ENCODE measurements around the gene TJP2.

Gene TJP2

GRCh38 chr9:69174616-69175463 is 763 bp downstream of the TJP2 start:
- no peaks in the 10 kb centered on the region for H3K36me3 Mint-ChIP-seq (ENCODE audit: low read depth)
- peaks cover 50% of the 10 kb centered on the region for H3K4me1 Mint-ChIP-seq (ENCODE audit: low read depth)
- H3K9me3 Mint-ChIP-seq: no peaks in the 10 kb centered on the region
- H3K27me3 Mint-ChIP-seq: peaks cover 58% of the 10 kb centered on the region
- peak overlapping the region; percentile 84 for H3K27ac Mint-ChIP-seq
- H3K4me3 Mint-ChIP-seq: peak overlapping the region; percentile 81
- DNase-seq: peak; percentile 60

- peaks cover 55% of the 10 kb centered on the region for H3K27me3 Mint-ChIP-seq
- no peaks in the 10 kb centered on the region for H3K36me3 Mint-ChIP-seq (ENCODE audit: low read depth)
- peak overlapping the region; percentile 81 for H3K4me3 Mint-ChIP-seq
- H3K4me1 Mint-ChIP-seq (ENCODE audit: low read depth): peaks cover 57% of the 10 kb centered on the region
- H3K9me3 Mint-ChIP-seq: no peaks in the 10 kb centered on the region
- DNase-seq: no peak
- H3K27ac Mint-ChIP-seq: peak overlapping the region; percentile 84
These were observed 1.4 kb downstream of the TJP2 start for GRCh38 chr9:69175486-69175885.

GRCh38 chr9:69176471-69177171 is 2.5 kb downstream of the TJP2 start:
- H3K27me3 Mint-ChIP-seq: peaks cover 44% of the 10 kb centered on the region
- H3K4me3 Mint-ChIP-seq: no peak overlapping the region
- no peaks in the 10 kb centered on the region for H3K9me3 Mint-ChIP-seq
- H3K4me1 Mint-ChIP-seq (ENCODE audit: low read depth): peaks cover 65% of the 10 kb centered on the region
- no peak overlapping the region for H3K27ac Mint-ChIP-seq
- no peaks in the 10 kb centered on the region for H3K36me3 Mint-ChIP-seq (ENCODE audit: low read depth)
- DNase-seq: no peak

DNA sequence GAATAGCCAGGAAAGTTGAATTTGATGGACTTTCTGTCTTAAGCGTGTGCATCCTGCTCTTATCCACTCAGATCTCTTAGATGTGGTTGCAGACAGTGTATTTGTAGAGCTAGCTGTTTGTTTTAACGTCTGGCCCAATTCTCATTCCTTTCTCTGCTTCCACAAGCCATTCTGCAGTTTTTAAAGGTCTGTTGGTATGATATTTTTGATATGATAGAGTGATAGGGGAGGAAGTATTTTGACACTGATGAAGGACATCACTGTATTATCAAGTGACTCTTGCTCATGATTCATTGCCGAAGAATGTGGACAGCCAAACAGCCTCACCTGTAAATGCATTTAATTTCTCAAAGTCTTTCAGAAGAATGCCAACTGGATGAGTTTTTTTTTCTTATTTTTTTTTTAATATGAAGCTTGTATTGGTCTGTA is 4.5 kb downstream of the TJP2 start:
- no peak for DNase-seq
- Mint-ChIP-seq H3K4me1 (ENCODE audit: low read depth) (peaks cover 62% of the 10 kb centered on the region), H3K27me3 (peaks cover 28% of the 10 kb centered on the region), H3K27ac (no peak overlapping the region), H3K36me3 (ENCODE audit: low read depth) (no peaks in the 10 kb centered on the region), H3K9me3 (no peaks in the 10 kb centered on the region), H3K4me3 (no peak overlapping the region)

- H3K27ac Mint-ChIP-seq: no peak overlapping the region
- H3K36me3 Mint-ChIP-seq (ENCODE audit: low read depth): no peaks in the 10 kb centered on the region
- no peak overlapping the region for H3K4me3 Mint-ChIP-seq
- no peaks in the 10 kb centered on the region for H3K9me3 Mint-ChIP-seq
- no peak for DNase-seq
- peaks cover 27% of the 10 kb centered on the region for H3K27me3 Mint-ChIP-seq
- H3K4me1 Mint-ChIP-seq (ENCODE audit: low read depth): peaks cover 61% of the 10 kb centered on the region
These were observed 5.0 kb downstream of the TJP2 start for GRCh38 chr9:69179037-69179436.

- Mint-ChIP-seq H3K4me3 (no peak overlapping the region), H3K4me1 (ENCODE audit: low read depth) (peaks cover 50% of the 10 kb centered on the region), H3K27me3 (peaks cover 17% of the 10 kb centered on the region)
These were observed 6.1 kb downstream of the TJP2 start for GRCh38 chr9:69180200-69180599.

DNA sequence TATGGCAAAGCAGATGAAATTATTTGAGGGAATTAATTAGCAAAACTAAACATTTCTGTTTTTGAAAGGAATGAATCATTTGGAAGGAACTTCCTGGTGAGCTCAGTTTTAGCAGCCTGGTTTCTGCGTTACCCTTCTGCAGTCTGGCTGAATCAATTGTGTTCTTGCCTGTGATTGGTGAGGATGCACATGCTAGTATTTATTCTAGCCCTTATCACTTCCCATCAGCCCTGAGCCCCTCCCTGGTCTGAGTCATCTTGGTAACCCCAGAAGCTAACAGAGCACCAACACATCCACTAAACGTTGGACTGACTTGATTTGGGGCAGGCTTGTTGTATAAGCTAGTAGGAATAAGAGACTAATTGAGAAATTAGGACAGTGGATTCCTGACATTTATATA is 6.6 kb downstream of the TJP2 start:
- peak overlapping the region; percentile 70 for H3K27ac Mint-ChIP-seq
- no peak overlapping the region for H3K4me3 Mint-ChIP-seq
- H3K27me3 Mint-ChIP-seq: peaks cover 12% of the 10 kb centered on the region
- no peaks in the 10 kb centered on the region for H3K36me3 Mint-ChIP-seq (ENCODE audit: low read depth)
- DNase-seq: no peak
- peaks cover 45% of the 10 kb centered on the region for H3K4me1 Mint-ChIP-seq (ENCODE audit: low read depth)
- no peaks in the 10 kb centered on the region for H3K9me3 Mint-ChIP-seq

More at GRCh38 chr9:69180200-69180599, 6.1 kb downstream of the TJP2 start:
- Mint-ChIP-seq H3K36me3 (ENCODE audit: low read depth) (no peaks in the 10 kb centered on the region), H3K27ac (peak overlapping the region; percentile 70), H3K9me3 (no peaks in the 10 kb centered on the region)
- no peak for DNase-seq

GRCh38 chr9:69181908-69182353 is 7.9 kb downstream of the TJP2 start:
- peaks cover 4% of the 10 kb centered on the region for H3K27me3 Mint-ChIP-seq
- H3K4me1 Mint-ChIP-seq (ENCODE audit: low read depth): peaks cover 41% of the 10 kb centered on the region
- no peaks in the 10 kb centered on the region for H3K36me3 Mint-ChIP-seq (ENCODE audit: low read depth)
- H3K9me3 Mint-ChIP-seq: no peaks in the 10 kb centered on the region
- DNase-seq: no peak
- no peak overlapping the region for H3K27ac Mint-ChIP-seq
- no peak overlapping the region for H3K4me3 Mint-ChIP-seq

DNA sequence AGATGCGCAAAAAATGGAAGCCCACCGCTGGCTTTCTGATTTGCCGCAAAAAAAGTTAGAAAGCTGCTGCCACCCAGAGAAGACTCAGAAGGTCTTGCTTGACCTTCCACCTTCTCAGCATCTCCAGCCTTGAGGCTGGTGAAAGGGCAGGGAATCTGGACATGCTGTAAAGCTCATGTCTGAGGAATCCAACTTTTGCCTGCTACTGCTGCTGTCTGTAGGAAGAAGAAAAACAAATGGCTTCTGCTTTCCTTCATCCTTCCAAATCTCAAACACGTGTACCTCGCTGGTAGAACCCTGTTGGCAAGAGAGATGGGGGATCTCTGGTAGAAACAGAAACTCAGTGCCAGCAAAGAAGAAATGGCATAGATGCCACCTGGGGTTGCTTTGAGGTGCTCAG is 10.2 kb downstream of the TJP2 start:
- Mint-ChIP-seq H3K27me3 (no peaks in the 10 kb centered on the region), H3K9me3 (no peaks in the 10 kb centered on the region), H3K36me3 (ENCODE audit: low read depth) (no peaks in the 10 kb centered on the region), H3K4me3 (no peak overlapping the region), H3K27ac (no peak overlapping the region), H3K4me1 (ENCODE audit: low read depth) (peaks cover 36% of the 10 kb centered on the region)
- no peak for DNase-seq

- Mint-ChIP-seq H3K4me3 (no peak overlapping the region), H3K9me3 (no peaks in the 10 kb centered on the region), H3K4me1 (ENCODE audit: low read depth) (peaks cover 26% of the 10 kb centered on the region), H3K27ac (no peak overlapping the region), H3K27me3 (no peaks in the 10 kb centered on the region), H3K36me3 (ENCODE audit: low read depth) (no peaks in the 10 kb centered on the region)
- no peak for DNase-seq
These were observed 12.9 kb downstream of the TJP2 start for GRCh38 chr9:69186841-69187611.

- no peaks in the 10 kb centered on the region for H3K36me3 Mint-ChIP-seq (ENCODE audit: low read depth)
- H3K27ac Mint-ChIP-seq: no peak overlapping the region
- DNase-seq: no peak
These were observed 14.9 kb downstream of the TJP2 start for GRCh38 chr9:69188975-69189374.

DNA sequence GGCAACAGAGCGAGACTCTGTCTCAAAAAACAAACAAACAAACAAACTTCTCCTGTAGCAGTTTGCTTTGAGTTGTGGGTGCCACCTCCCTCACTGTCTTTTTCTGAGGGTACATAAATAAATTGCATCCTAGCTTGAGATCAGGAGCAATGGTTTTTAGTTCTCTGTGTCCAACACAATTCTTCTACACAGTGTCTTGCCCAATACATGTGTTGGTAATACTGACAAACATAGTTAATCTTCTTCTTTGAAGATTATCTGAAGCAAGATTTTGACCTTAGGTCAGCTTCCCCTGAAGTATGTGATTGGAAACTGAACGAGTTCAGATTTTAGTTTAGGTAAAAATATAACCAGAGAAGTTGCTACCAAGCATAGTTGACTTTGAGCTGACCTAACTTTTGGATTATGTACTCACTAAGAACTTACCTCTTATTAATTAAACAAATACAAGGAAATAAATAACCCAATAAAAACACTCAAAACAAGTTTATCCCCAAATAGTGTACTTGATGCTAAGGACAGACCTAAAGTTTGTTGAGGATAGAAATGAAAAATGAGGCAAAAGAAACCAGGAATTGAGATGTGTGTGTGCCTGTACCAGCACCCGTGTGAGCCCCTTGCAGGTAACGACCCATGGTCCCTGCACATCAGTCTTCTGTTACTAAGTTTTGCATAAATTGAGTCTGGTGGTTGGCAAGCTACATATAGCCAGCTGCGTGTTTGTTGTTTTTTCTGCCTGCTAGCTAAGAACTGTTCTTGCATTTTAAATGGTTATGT is 16.2 kb downstream of the TJP2 start:
- H3K9me3 Mint-ChIP-seq: no peaks in the 10 kb centered on the region
- H3K36me3 Mint-ChIP-seq (ENCODE audit: low read depth): no peaks in the 10 kb centered on the region
- no peak overlapping the region for H3K27ac Mint-ChIP-seq
- peaks cover 24% of the 10 kb centered on the region for H3K4me1 Mint-ChIP-seq (ENCODE audit: low read depth)
- no peaks in the 10 kb centered on the region for H3K27me3 Mint-ChIP-seq
- no peak overlapping the region for H3K4me3 Mint-ChIP-seq
- DNase-seq: no peak

More at GRCh38 chr9:69188975-69189374, 14.9 kb downstream of the TJP2 start:
- H3K9me3 Mint-ChIP-seq: no peaks in the 10 kb centered on the region
- H3K27me3 Mint-ChIP-seq: no peaks in the 10 kb centered on the region
- peaks cover 24% of the 10 kb centered on the region for H3K4me1 Mint-ChIP-seq (ENCODE audit: low read depth)
- H3K4me3 Mint-ChIP-seq: no peak overlapping the region

DNA sequence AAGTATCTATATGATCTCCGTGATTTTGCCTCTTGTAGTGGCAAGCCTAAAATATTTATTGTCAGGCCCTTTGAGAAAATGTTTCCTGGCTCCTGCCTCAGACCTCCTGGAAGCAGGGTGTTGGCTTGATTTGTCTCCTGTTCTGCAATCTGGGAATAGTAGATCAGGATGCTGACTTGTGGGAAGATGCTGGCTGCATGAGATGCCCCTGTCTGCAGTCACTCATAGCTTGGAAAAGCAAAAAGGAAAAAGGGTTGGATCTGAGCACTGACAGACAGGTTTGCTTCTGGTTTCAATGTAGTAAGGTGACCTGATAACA is 16.7 kb downstream of the TJP2 start:
- H3K4me3 Mint-ChIP-seq: no peak overlapping the region
- no peak overlapping the region for H3K27ac Mint-ChIP-seq
- DNase-seq: no peak
- H3K4me1 Mint-ChIP-seq (ENCODE audit: low read depth): peaks cover 24% of the 10 kb centered on the region
- no peaks in the 10 kb centered on the region for H3K27me3 Mint-ChIP-seq
- H3K36me3 Mint-ChIP-seq (ENCODE audit: low read depth): no peaks in the 10 kb centered on the region
- no peaks in the 10 kb centered on the region for H3K9me3 Mint-ChIP-seq

DNA sequence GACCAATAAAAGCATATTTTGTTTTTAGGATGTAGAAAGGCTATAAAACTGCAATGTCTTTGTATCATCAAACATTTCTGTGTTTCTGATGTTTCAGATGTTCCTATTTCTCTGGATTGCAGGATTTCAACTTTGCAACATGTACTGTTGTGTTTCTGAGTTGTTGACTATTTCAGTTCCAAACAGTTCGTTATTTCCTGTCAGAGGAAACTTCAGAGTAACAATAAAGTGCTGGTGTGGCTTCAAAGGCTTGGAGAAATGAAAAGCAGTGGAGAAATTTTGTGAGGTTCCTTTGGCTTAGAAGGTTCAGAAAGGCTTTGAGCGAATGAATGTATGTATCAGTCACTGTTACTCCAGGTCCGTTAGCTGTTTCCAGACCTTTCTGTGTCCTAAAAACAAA is 17.2 kb downstream of the TJP2 start:
- Mint-ChIP-seq H3K4me3 (no peak overlapping the region), H3K27me3 (no peaks in the 10 kb centered on the region), H3K27ac (no peak overlapping the region), H3K36me3 (ENCODE audit: low read depth) (no peaks in the 10 kb centered on the region), H3K4me1 (ENCODE audit: low read depth) (peaks cover 23% of the 10 kb centered on the region), H3K9me3 (no peaks in the 10 kb centered on the region)
- no peak for DNase-seq

All from activated T-cell treated with anti-CD3 and anti-CD28 coated beads, Interleukin-2, amount 50 U/mL, for 24 hours (primary cell).